GM23338 (cell line): ENCODE data around the gene DIO1. TPM values are rescaled to one million over a fixed set of nuclear protein-coding genes. Genes with fewer than 3 reads are reported as not detected.

Experiments used
- ATAC-seq: fragments of 200-7000 bp; cut with Tn5 transposase; 3 replicates; pipeline ENCODE4 v1.9.1; 2020
- DNase-seq: peaks from one replicate; pipeline ENCODE4 v3.0.0-alpha.2; 2015; ENCODE audit warnings: low spot score
- H2AFZ ChIP-seq: fragments of 200-600 bp; sonication (generic); 2 replicates; pipeline ENCODE4 v1.8.0; 2016; ENCODE audit warnings: antibody characterized with exemption, mild to moderate bottlenecking, moderate library complexity
- H3F3A ChIP-seq: fragments of 200-600 bp; sonication (generic); replicated peaks from 2 replicates; pipeline ENCODE4 v1.8.0; 2017; ENCODE audit warnings: antibody characterized with exemption, mixed run types, low read depth
- H3K27ac ChIP-seq: fragments of 200-600 bp; sonication (generic); 2 replicates; pipeline ENCODE4 v1.6.1; 2016; ENCODE audit warnings: low read depth
- H3K27me3 ChIP-seq: fragments of 200-600 bp; sonication (generic); 2 replicates; pipeline ENCODE4 v1.8.0; 2016; ENCODE audit warnings: mild to moderate bottlenecking, mixed run types, moderate library complexity; ENCODE audit not compliant: insufficient read depth
- H3K36me3 ChIP-seq: fragments of 200-600 bp; sonication (generic); 2 replicates; pipeline ENCODE4 v1.8.0; 2016; ENCODE audit warnings: mild to moderate bottlenecking; ENCODE audit not compliant: insufficient read depth
- H3K4me1 ChIP-seq: fragments of 200-600 bp; sonication (generic); 2 replicates; pipeline ENCODE4 v1.8.0; 2016; ENCODE audit warnings: mild to moderate bottlenecking, moderate library complexity; ENCODE audit not compliant: insufficient read depth
- H3K4me2 ChIP-seq: fragments of 200-600 bp; sonication (generic); 2 replicates; pipeline ENCODE4 v1.7.1; 2017; ENCODE audit warnings: mixed run types
- H3K4me3 ChIP-seq: fragments of 200-600 bp; sonication (generic); 2 replicates; pipeline ENCODE4 v1.6.1; 2016; ENCODE audit warnings: mixed run types
- H3K79me2 ChIP-seq: fragments of 200-600 bp; sonication (generic); replicated peaks from 2 replicates; pipeline ENCODE4 v1.8.0; 2017; ENCODE audit warnings: mild to moderate bottlenecking; ENCODE audit not compliant: insufficient read depth
- H3K9me2 ChIP-seq: fragments of 200-600 bp; sonication (generic); 2 replicates; pipeline ENCODE4 v1.8.0; 2017; ENCODE audit not compliant: insufficient read depth
- H4K20me1 ChIP-seq: fragments of 200-600 bp; sonication (generic); replicated peaks from 2 replicates; pipeline ENCODE4 v1.8.0; 2017; ENCODE audit warnings: mild to moderate bottlenecking; ENCODE audit not compliant: insufficient read depth
- H3K27ac Mint-ChIP-seq: 2 replicates; pipeline ENCODE4 v1.8.0; 2020; ENCODE audit warnings: inconsistent platforms, mild to moderate bottlenecking, moderate library complexity, mixed read lengths
- H3K27me3 Mint-ChIP-seq: 3 replicates; pipeline ENCODE4 v1.8.0; 2022; ENCODE audit warnings: low read depth, mild to moderate bottlenecking, moderate library complexity, mixed read lengths, inconsistent platforms; ENCODE audit not compliant: insufficient read depth, poor library complexity
- H3K36me3 Mint-ChIP-seq: 3 replicates; pipeline ENCODE4 v1.8.0; 2021; ENCODE audit warnings: low read depth, mild to moderate bottlenecking, inconsistent platforms, moderate library complexity, mixed read lengths
- H3K4me1 Mint-ChIP-seq: 3 replicates; pipeline ENCODE4 v1.8.0; 2020; ENCODE audit warnings: mild to moderate bottlenecking, inconsistent platforms, mixed read lengths
- H3K4me3 Mint-ChIP-seq: 3 replicates; pipeline ENCODE4 v1.8.0; 2021; ENCODE audit warnings: moderate library complexity, mild to moderate bottlenecking, inconsistent platforms, mixed read lengths
- H3K9me3 Mint-ChIP-seq: 3 replicates; pipeline ENCODE4 v1.8.0; 2020; ENCODE audit warnings: moderate library complexity, mild to moderate bottlenecking, inconsistent platforms, mixed read lengths
- CREB1 ChIP-seq: fragments of 250-450 bp; sonication (Bioruptor Pico); IDR thresholded peaks from 2 replicates; pipeline ENCODE4 v1.5.0; 2020; ENCODE audit warnings: low read depth, mild to moderate bottlenecking, moderate library complexity
- CTCF ChIP-seq, 2 experiments: fragments of 200-600 bp in 1 of 2; sonication (generic) in 1 of 2; conservative IDR thresholded peaks; 2 replicates each; pipeline versions ENCODE4 v1.5.1 to v1.6.1; 2016 to 2017; ENCODE audit warnings: antibody characterized with exemption in 2 of 2, low read depth in 2 of 2, mild to moderate bottlenecking in 2 of 2, moderate library complexity in 1 of 2
- ETS1 ChIP-seq: IDR thresholded peaks from 2 replicates; pipeline ENCODE4 v1.6.1; 2016; ENCODE audit warnings: antibody characterized with exemption
- EZH2phosphoT487 ChIP-seq: fragments of 200-600 bp; sonication (generic); IDR thresholded peaks from one replicate; pipeline ENCODE4 v1.8.1; 2018; ENCODE audit warnings: antibody characterized with exemption; ENCODE audit not compliant: unreplicated experiment
- JUNB ChIP-seq: IDR thresholded peaks from one replicate; pipeline ENCODE4 v1.6.1; 2016; ENCODE audit warnings: antibody characterized with exemption; ENCODE audit not compliant: unreplicated experiment
- NANOG ChIP-seq: IDR thresholded peaks from 2 replicates; pipeline ENCODE4 v1.6.1; 2016; ENCODE audit warnings: antibody characterized with exemption, borderline replicate concordance
- POLR2AphosphoS5 ChIP-seq: IDR thresholded peaks from 2 replicates; pipeline ENCODE4 v1.6.1; 2016; ENCODE audit warnings: antibody characterized with exemption, low read depth
- STAT1 ChIP-seq: IDR thresholded peaks from one replicate; pipeline ENCODE4 v1.6.1; 2016; ENCODE audit warnings: antibody characterized with exemption; ENCODE audit not compliant: unreplicated experiment
- ZNF114 ChIP-seq: fragments of 250-450 bp; sonication (Bioruptor Pico); IDR thresholded peaks from 2 replicates; pipeline ENCODE4 v1.5.0; 2020; ENCODE audit warnings: mild to moderate bottlenecking, moderate library complexity
- ZNF331 ChIP-seq: fragments of 250-450 bp; sonication (Bioruptor Pico); IDR thresholded peaks from 2 replicates; pipeline ENCODE4 v1.5.0; 2020; ENCODE audit warnings: low read depth, mild to moderate bottlenecking, moderate library complexity
- ZNF462 ChIP-seq: fragments of 250-450 bp; sonication (Bioruptor Pico); IDR thresholded peaks from 2 replicates; pipeline ENCODE4 v1.5.0; 2020; ENCODE audit warnings: mild to moderate bottlenecking, moderate library complexity
- polyA plus RNA-seq: library from polyadenylated mRNA; unstranded; fragments of >200 nt; fragmentation: Nextera tagmentation; extraction: Ambion mirVana; gene quantifications from 2 replicates; pipeline ENCODE4 v1.2.1, GENCODE V29; 2016
- total RNA-seq: library from RNA; depleted of rRNA; stranded (reverse); fragments of >200 nt; shearing (Covaris generic); gene quantifications from 2 replicates; pipeline ENCODE4 v1.2.3, GENCODE V29; 2014

The DIO1 gene
- total and polyA plus RNA-seq, 2 experiments from 2014 or later = 0.27 TPM; not detected in 1

GRCh38 chr1:53918343-53918742, 24.4 kb downstream of the DIO1 start:
- Mint-ChIP-seq H3K4me3 (no peak overlapping the region), H3K27me3 (no peaks in the 10 kb centered on the region), H3K4me1 (peaks cover 23% of the 10 kb centered on the region), H3K36me3 (peaks cover 16% of the 10 kb centered on the region), H3K9me3 (0 out of 3 replicates have a peak, but pooled peaks cover 4% of the 10 kb centered on the region), H3K27ac (no peak overlapping the region)
- no peaks in the 10 kb centered on the region for H3F3A ChIP-seq
- H3K27ac ChIP-seq = no peak overlapping the region
- ATAC-seq (no peak), DNase-seq (no peak)
- no peak overlapping the region for H2AFZ ChIP-seq
- H3K9me2 ChIP-seq = no peaks in the 10 kb centered on the region
- no peak for TF ChIP-seq NANOG
- no peak for TF ChIP-seq CREB1 (CRISPR knock-in tag)
- no peak for TF ChIP-seq STAT1
- TF ChIP-seq CTCF (conservative IDR thresholded peaks at IDR 0.05; ENCODE audit: low read depth in 2 of 2) = no peak
- TF ChIP-seq ZNF114 (CRISPR knock-in tag) = no peak
- no peak for TF ChIP-seq POLR2AphosphoS5
- no peak for TF ChIP-seq ETS1
- no peak for TF ChIP-seq JUNB
- no peak for TF ChIP-seq EZH2phosphoT487
- TF ChIP-seq ZNF331 (CRISPR knock-in tag) = no peak
- H3K4me3 ChIP-seq = no peak overlapping the region
- no peaks in the 10 kb centered on the region for H3K27me3 ChIP-seq
- H3K36me3 ChIP-seq = 0 out of 2 replicates have a peak, but pooled peaks cover 3% of the 10 kb centered on the region
- H4K20me1 ChIP-seq = no peaks in the 10 kb centered on the region
- no peaks in the 10 kb centered on the region for H3K79me2 ChIP-seq
- H3K4me1 ChIP-seq = peaks cover 22% of the 10 kb centered on the region
- no peak overlapping the region for H3K4me2 ChIP-seq

GRCh38 chr1:53919675-53920066, 25.7 kb downstream of the DIO1 start:
- 0 out of 2 replicates have a peak, but pooled peaks cover 3% of the 10 kb centered on the region for H3K36me3 ChIP-seq
- no peak overlapping the region for H3K4me3 ChIP-seq
- no peak overlapping the region for H2AFZ ChIP-seq
- Mint-ChIP-seq H3K9me3 (0 out of 3 replicates have a peak, but pooled peaks cover 4% of the 10 kb centered on the region), H3K27me3 (no peaks in the 10 kb centered on the region), H3K4me1 (peaks cover 11% of the 10 kb centered on the region; the same call in 2 of the 3 replicates), H3K4me3 (no peak overlapping the region), H3K27ac (no peak overlapping the region), H3K36me3 (peaks cover 16% of the 10 kb centered on the region)
- H3F3A ChIP-seq = no peaks in the 10 kb centered on the region
- DNase-seq (no peak), ATAC-seq (no peak)
- peaks cover 10% of the 10 kb centered on the region for H3K4me1 ChIP-seq
- no peaks in the 10 kb centered on the region for H3K79me2 ChIP-seq
- H3K4me2 ChIP-seq = no peak overlapping the region
- no peaks in the 10 kb centered on the region for H3K27me3 ChIP-seq
- H3K27ac ChIP-seq = no peak overlapping the region
- H3K9me2 ChIP-seq = no peaks in the 10 kb centered on the region
- no peaks in the 10 kb centered on the region for H4K20me1 ChIP-seq
- TF ChIP-seq EZH2phosphoT487 = no peak
- no peak for TF ChIP-seq CREB1 (CRISPR knock-in tag)
- TF ChIP-seq ETS1 = no peak
- TF ChIP-seq ZNF114 (CRISPR knock-in tag) = no peak
- no peak for TF ChIP-seq ZNF462
- TF ChIP-seq NANOG = no peak
- TF ChIP-seq JUNB = no peak
- TF ChIP-seq STAT1 = no peak
